ENCODE measurements around the gene SPEF2. TPM values are rescaled to one million over a fixed set of nuclear protein-coding genes. Genes with fewer than 3 reads are reported as not detected.

The SPEF2 gene
- total RNA-seq, 1 experiment from 2014 or later, result 10.6 TPM

DNA sequence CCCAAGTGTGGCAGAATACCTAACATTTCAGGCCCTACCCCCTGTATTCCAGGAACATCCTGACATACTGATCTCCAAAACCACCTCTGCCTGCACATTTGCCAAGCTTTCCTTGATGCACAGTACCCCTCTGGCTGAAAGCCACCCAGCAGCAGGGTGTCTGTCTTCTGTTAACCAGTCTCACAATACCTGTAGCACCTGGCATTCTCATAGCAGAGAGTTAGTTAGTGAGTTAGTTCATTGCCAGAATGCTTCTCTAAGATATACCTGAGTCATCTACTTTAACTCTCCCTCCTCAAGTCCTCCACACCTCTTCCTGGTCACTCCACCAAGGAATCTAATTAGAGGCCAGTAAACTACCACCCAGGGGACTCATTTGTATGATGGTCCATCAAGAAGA lies 192.9 kb downstream of the SPEF2 start:
- ChIA-PET CTCF (no interaction called here), POLR2A (ENCODE audit: unreplicated experiment) (no interaction called here)
- intact Hi-C loops (cut with micrococcal nuclease; ENCODE audit: unreplicated experiment), result no loop called here
- no peaks in the 10 kb centered on the region for H3K9me3 ChIP-seq (ENCODE audit: insufficient read depth, low read depth)
- H3F3A ChIP-seq (ENCODE audit: insufficient read depth, low read depth), result no peaks in the 10 kb centered on the region
- no peaks in the 10 kb centered on the region for H3K27me3 ChIP-seq (ENCODE audit: insufficient read depth, low read depth)
- peak in 1 of 2 experiments; percentile 48 for DNase-seq
- no peak overlapping the region for H3K27ac ChIP-seq
- H3K4me3 ChIP-seq, result no peak overlapping the region
- no peaks in the 10 kb centered on the region for H3K79me2 ChIP-seq (ENCODE audit: low read depth)
- H3K36me3 ChIP-seq (ENCODE audit: low read depth), result no peaks in the 10 kb centered on the region
- H2AFZ ChIP-seq, result no peak overlapping the region
- H3K9me2 ChIP-seq (ENCODE audit: insufficient read depth), result no peaks in the 10 kb centered on the region
- no TSS peak for BruUV-seq (replicated peaks)
- H3K4me2 ChIP-seq, result no peak overlapping the region
- H4K20me1 ChIP-seq (ENCODE audit: insufficient read depth), result no peaks in the 10 kb centered on the region
- H3K4me1 ChIP-seq (replicated peaks; ENCODE audit: insufficient read depth), result 0 out of 2 replicates have a peak, but pooled peaks cover 12% of the 10 kb centered on the region
- TF ChIP-seq, protein P1, sequence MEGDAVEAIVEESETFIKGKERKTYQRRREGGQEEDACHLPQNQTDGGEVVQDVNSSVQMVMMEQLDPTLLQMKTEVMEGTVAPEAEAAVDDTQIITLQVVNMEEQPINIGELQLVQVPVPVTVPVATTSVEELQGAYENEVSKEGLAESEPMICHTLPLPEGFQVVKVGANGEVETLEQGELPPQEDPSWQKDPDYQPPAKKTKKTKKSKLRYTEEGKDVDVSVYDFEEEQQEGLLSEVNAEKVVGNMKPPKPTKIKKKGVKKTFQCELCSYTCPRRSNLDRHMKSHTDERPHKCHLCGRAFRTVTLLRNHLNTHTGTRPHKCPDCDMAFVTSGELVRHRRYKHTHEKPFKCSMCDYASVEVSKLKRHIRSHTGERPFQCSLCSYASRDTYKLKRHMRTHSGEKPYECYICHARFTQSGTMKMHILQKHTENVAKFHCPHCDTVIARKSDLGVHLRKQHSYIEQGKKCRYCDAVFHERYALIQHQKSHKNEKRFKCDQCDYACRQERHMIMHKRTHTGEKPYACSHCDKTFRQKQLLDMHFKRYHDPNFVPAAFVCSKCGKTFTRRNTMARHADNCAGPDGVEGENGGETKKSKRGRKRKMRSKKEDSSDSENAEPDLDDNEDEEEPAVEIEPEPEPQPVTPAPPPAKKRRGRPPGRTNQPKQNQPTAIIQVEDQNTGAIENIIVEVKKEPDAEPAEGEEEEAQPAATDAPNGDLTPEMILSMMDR (conservative IDR thresholded peaks at IDR 0.05), result no peak
- no peak for TF ChIP-seq EZH2 (IDR thresholded peaks at IDR 0.05; ENCODE audit: low read depth)

DNA sequence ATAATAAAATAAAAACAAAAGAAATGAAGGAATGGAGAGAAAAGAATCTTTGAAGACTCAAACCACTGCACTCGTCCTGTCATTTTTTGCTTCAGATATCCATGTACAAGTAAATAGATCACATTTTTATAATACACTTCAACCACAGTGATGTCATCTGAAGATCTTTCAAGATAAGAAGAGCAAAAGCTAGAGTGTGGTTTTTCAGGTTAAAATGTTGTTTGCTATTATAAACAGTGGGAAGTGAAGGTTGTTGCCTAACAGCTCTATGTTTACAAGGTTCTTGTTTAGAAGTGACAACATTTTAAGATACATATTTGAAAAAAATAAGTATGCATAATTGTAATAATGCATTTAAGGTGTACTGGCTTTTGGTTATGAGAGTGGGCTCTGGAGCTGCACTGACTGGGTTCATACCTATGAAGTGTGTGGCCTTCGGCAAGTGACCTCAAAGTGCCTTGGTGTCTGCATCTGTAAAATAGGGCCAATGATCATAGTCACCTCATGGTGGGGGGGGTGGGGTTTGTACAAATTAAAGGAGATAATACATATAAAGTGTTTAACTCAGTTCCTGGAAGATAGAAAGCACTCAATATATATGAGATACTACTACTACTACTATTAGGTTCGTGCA lies 193.6 kb downstream of the SPEF2 start:
- POLR2A ChIA-PET (ENCODE audit: unreplicated experiment), result no interaction called here
- Histone ChIP-seq H3K4me1 (replicated peaks; ENCODE audit: insufficient read depth) (0 out of 2 replicates have a peak, but pooled peaks cover 12% of the 10 kb centered on the region), H2AFZ (no peak overlapping the region), H3K27me3 (ENCODE audit: insufficient read depth, low read depth) (no peaks in the 10 kb centered on the region), H3F3A (ENCODE audit: insufficient read depth, low read depth) (no peaks in the 10 kb centered on the region), H4K20me1 (ENCODE audit: insufficient read depth) (no peaks in the 10 kb centered on the region), H3K79me2 (ENCODE audit: low read depth) (no peaks in the 10 kb centered on the region), H3K36me3 (ENCODE audit: low read depth) (no peaks in the 10 kb centered on the region), H3K9me2 (ENCODE audit: insufficient read depth) (no peaks in the 10 kb centered on the region), H3K4me2 (no peak overlapping the region), H3K27ac (no peak overlapping the region), H3K4me3 (no peak overlapping the region), H3K9me3 (ENCODE audit: insufficient read depth, low read depth) (no peaks in the 10 kb centered on the region)
- intact Hi-C loops (cut with micrococcal nuclease; ENCODE audit: unreplicated experiment), result no loop called here
- CTCF ChIA-PET, result interaction anchor here (0.7 kb wide), 1 partner anchor 112 kb away, joined by 3 read pairs; no protein-coding TSS in a partner anchor
- no peak for TF ChIP-seq EZH2 (IDR thresholded peaks at IDR 0.05; ENCODE audit: low read depth)
- TF ChIP-seq, protein P1 (conservative IDR thresholded peaks at IDR 0.05), result no peak
- no TSS peak for BruUV-seq (replicated peaks)
- DNase-seq, result peak in 1 of 2 experiments; percentile 65

DNA sequence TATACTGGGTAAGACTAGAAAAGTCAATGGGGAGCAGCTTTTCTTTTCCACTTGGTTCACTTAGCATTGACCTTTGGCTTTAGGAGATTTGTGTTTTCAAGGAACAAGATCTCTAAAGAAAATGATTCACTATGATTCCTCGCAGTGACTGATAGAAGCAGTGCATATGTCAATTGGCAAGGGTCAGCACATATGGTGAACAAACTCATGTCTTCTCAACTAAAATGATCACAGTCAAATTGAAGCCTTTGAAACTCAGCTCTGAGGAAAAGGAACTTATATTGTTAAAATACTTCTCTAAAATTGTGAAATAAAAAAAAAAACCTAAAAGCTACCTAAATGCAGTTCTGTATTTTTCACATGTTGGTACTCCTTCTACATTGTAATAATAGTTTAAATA lies 195.9 kb downstream of the SPEF2 start:
- no peaks in the 10 kb centered on the region for H3K36me3 ChIP-seq (ENCODE audit: low read depth)
- ChIA-PET CTCF (interaction anchor here (0.6 kb wide), 1 partner anchor 75 kb away, joined by 4 read pairs; no protein-coding TSS in a partner anchor), POLR2A (ENCODE audit: unreplicated experiment) (no interaction called here)
- H3K9me2 ChIP-seq (ENCODE audit: insufficient read depth), result no peaks in the 10 kb centered on the region
- TF ChIP-seq, protein P1 (conservative IDR thresholded peaks at IDR 0.05), result no peak
- no peak for TF ChIP-seq EZH2 (IDR thresholded peaks at IDR 0.05; ENCODE audit: low read depth)
- 0 out of 2 replicates have a peak, but pooled peaks cover 12% of the 10 kb centered on the region for H3K4me1 ChIP-seq (replicated peaks; ENCODE audit: insufficient read depth)
- intact Hi-C loops (cut with micrococcal nuclease; ENCODE audit: unreplicated experiment), result no loop called here
- no peaks in the 10 kb centered on the region for H3K79me2 ChIP-seq (ENCODE audit: low read depth)
- no peaks in the 10 kb centered on the region for H3K9me3 ChIP-seq (ENCODE audit: insufficient read depth, low read depth)
- H3K4me2 ChIP-seq, result no peak overlapping the region
- no peak overlapping the region for H2AFZ ChIP-seq
- no peak overlapping the region for H3K4me3 ChIP-seq
- no peaks in the 10 kb centered on the region for H3K27me3 ChIP-seq (ENCODE audit: insufficient read depth, low read depth)
- no peaks in the 10 kb centered on the region for H4K20me1 ChIP-seq (ENCODE audit: insufficient read depth)
- DNase-seq, result no peak
- no TSS peak for BruUV-seq (replicated peaks)
- H3F3A ChIP-seq (ENCODE audit: insufficient read depth, low read depth), result no peaks in the 10 kb centered on the region
- no peak overlapping the region for H3K27ac ChIP-seq
